H1 (cell line): ENCODE measurements around the gene TDRD9. TPM values are rescaled to one million over a fixed set of nuclear protein-coding genes. Genes with fewer than 3 reads are reported as not detected.

Experiments used
- CHD7 ChIP-seq: fragments of 300-600 bp; sonication (generic); IDR thresholded peaks from 2 replicates; pipeline ENCODE4 v1.7.1; 2012; ENCODE audit warnings: low read length, moderate library complexity, mild to moderate bottlenecking, inconsistent platforms; ENCODE audit not compliant: insufficient replicate concordance
- RXRA ChIP-seq: IDR thresholded peaks from 2 replicates; pipeline ENCODE4 v1.6.1; 2011; ENCODE audit warnings: low read depth, mild to moderate bottlenecking, low read length, moderate library complexity; ENCODE audit not compliant: insufficient read depth
- polyA plus RNA-seq, 7 experiments: library from polyadenylated mRNA; depleted of rRNA in 3 of 7; stranded (reverse) in 5 of 7; unstranded in 2 of 7; fragments of >200 nt in 5 of 7; fragments of 200-250 nt in 2 of 7; gene quantifications; 1 replicate in 5 of 7; 2 replicates in 1 of 7; 4 replicates in 1 of 7; pipeline versions ENCODE4 v1.2.1 to v1.2.3, GENCODE V29; 2011 to 2013; ENCODE audit warnings: missing spikeins in 2 of 7, mixed read lengths in 2 of 7
- total RNA-seq: library from RNA; stranded (reverse); fragmentation: NEBNext Ultra II Directional; extraction: Animal tissue kit (Norgen Biotek cat#: 25700); gene quantifications from 2 replicates; pipeline ENCODE4 v1.2.1, GENCODE V29; 2021

Gene TDRD9
- total and polyA plus RNA-seq, 2 of the 8 experiments (the other 6 are each of a cell fraction or from before 2014, with no cell fraction given) = not detected

- TF ChIP-seq CHD7 (no peak), RXRA (no peak)
Observed at GRCh38 chr14:104025534-104025933, 97.3 kb downstream of the TDRD9 start (continued).
